Erythroblast (primary cell): ENCODE measurements around the gene SAFB2.

Experiments used
- GATA1 ChIP-seq: IDR thresholded peaks from 2 replicates; pipeline ENCODE4 v1.6.1; 2011; ENCODE audit warnings: low read depth, mild to moderate bottlenecking, control low read depth, low read length, moderate library complexity
- POLR2A ChIP-seq: IDR thresholded peaks from 2 replicates; pipeline ENCODE4 v1.6.1; 2011; ENCODE audit warnings: mild to moderate bottlenecking, low read length

DNA sequence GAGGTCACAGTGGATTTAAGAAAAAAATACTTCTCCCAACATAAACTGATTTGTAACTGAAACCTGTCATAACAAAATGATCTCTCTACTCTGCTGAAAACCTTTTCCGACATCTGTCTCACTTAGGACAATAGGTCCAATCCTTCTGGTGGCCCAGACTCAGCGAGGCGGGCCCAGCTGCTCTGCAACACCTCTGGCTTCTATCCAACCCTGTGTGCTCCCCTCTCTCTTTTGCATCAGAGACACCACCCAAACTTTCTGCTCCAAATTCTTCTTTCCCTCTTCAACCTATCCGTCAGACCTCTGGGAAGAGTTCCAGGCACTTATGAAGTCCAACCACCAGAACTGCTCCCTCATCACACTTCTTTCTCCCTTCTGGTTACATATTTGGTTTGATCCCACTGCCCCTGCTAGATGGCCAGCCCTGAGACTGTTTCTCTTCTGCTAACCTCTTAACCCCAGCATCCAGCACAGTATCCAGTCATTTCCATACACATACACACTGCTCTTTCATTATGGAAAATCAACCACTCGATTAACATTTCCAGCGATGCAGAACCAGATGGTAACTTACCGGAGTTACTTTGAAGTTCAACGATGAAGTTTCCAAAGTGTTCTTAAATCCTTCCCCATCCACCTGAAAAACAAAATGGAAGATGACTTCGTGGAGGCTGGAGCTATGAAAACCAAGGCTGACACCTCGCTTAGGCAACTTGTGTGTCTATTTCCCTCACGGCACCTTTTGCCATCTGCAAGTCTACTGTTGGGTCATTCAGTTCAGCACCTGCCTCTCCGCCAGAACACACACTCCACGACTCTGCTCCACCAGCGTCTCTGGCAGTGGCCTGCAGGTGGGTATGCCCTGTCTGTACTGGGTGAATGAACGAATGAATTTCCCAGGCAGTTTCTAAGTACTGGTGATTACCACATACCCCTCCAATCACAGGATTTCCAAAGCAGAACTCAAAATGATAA is 9.4 kb downstream of the SAFB2 start:
- no peak for TF ChIP-seq POLR2A
- no peak for TF ChIP-seq GATA1
